SK-N-SH treated with all-trans-retinoic acid at 6 μM for 48 hours (cell line): Measurements from ENCODE around the gene ABCA13.

Experiments
- POU6F1 ChIP-seq: fragments of 250-450 bp; sonication (Bioruptor Pico); IDR thresholded peaks from 2 replicates; pipeline ENCODE4 v1.8.0; 2021; ENCODE audit warnings: low read depth, mild to moderate bottlenecking, moderate library complexity, borderline replicate concordance
- ZC3H10 ChIP-seq: fragments of 250-450 bp; sonication (Bioruptor Pico); IDR thresholded peaks from 2 replicates; pipeline ENCODE4 v1.5.1; 2021; ENCODE audit warnings: mild to moderate bottlenecking, moderate library complexity

DNA sequence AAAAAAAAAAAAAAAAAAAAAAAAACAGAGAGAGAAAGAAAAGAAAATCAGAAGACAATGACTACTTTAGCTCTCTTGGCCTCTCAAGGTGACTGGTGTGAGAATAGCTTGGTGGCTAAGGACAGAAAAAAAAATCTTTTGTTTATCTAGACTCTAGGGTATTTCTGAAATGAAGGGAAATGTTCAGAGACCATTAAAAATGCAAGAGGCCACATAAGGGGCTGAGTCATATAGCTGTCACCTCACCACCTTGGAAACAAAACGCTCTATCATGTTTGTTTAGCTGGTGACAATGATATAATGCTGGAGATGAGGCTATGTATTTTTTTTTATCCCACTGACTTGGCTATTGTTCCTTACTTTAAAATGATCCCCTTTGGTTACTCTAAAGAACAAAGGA, 466.1 kb downstream of the ABCA13 start:
- TF ChIP-seq POU6F1 (CRISPR knock-in tag) (no peak), ZC3H10 (CRISPR knock-in tag) (no peak)
